CD14-positive monocyte (primary cell): ENCODE data around the gene PPRC1. TPM values are rescaled to one million over a fixed set of nuclear protein-coding genes. Genes with fewer than 3 reads are reported as not detected.

Experiments
- DNase-seq, 3 donors: peaks; one replicate each; pipeline ENCODE4 v3.0.0-alpha.2; 2011 to 2022
- H2AFZ ChIP-seq: 2 replicates; pipeline ENCODE4 v1.6.0; 2012; ENCODE audit warnings: mild to moderate bottlenecking, low read depth, low read length, inconsistent platforms; ENCODE audit not compliant: insufficient read depth, poor library complexity, severe bottlenecking
- H3K27ac ChIP-seq, 2 donors: 1 replicate in 1 of 2; 2 replicates in 1 of 2; pipeline ENCODE4 v1.5.1; 2012 to 2013; ENCODE audit warnings: low read length in 2 of 2, control low read depth in 1 of 2, inconsistent platforms in 1 of 2, low read depth in 1 of 2, mild to moderate bottlenecking in 1 of 2
- H3K27me3 ChIP-seq, 2 donors: one replicate each; pipeline versions ENCODE4 v1.6.0 to v1.6.1; 2011 to 2013; ENCODE audit warnings: low read length in 2 of 2; ENCODE audit not compliant: control insufficient read depth in 2 of 2, insufficient read depth in 2 of 2
- H3K36me3 ChIP-seq, 2 donors: replicated peaks in 1 of 2; 1 replicate in 1 of 2; 2 replicates in 1 of 2; pipeline versions ENCODE4 v1.5.1 to v1.6.1; 2012 to 2013; ENCODE audit warnings: low read length in 2 of 2, control low read depth in 1 of 2, inconsistent platforms in 1 of 2, mild to moderate bottlenecking in 1 of 2; ENCODE audit not compliant: insufficient read depth in 2 of 2, control insufficient read depth in 1 of 2
- H3K4me1 ChIP-seq, 2 donors: 1 replicate in 1 of 2; 2 replicates in 1 of 2; pipeline versions ENCODE4 v1.5.1 to v1.6.1; 2012 to 2013; ENCODE audit warnings: low read length in 2 of 2, control low read depth in 1 of 2, inconsistent platforms in 1 of 2, mild to moderate bottlenecking in 1 of 2, moderate library complexity in 1 of 2; ENCODE audit not compliant: insufficient read depth in 2 of 2, control insufficient read depth in 1 of 2
- H3K4me2 ChIP-seq: replicated peaks from 2 replicates; pipeline ENCODE3; 2012; ENCODE audit warnings: low read length, moderate library complexity, mild to moderate bottlenecking; ENCODE audit not compliant: poor library complexity, severe bottlenecking; ENCODE audit errors: extremely low read depth
- H3K4me3 ChIP-seq, 3 experiments: fragments of 200-600 bp in 1 of 3; sonication (generic) in 1 of 3; replicated peaks in 1 of 3; 1 replicate in 2 of 3; 2 replicates in 1 of 3; pipeline ENCODE4 v1.5.1; 2011 to 2013; ENCODE audit warnings: low read length in 3 of 3, mild to moderate bottlenecking in 3 of 3, control low read depth in 2 of 3, low read depth in 2 of 3, inconsistent platforms in 1 of 3, moderate library complexity in 1 of 3
- H3K79me2 ChIP-seq: 2 replicates; pipeline ENCODE4 v1.6.0; 2012; ENCODE audit warnings: mild to moderate bottlenecking, control low read depth, inconsistent platforms, low read length, moderate library complexity; ENCODE audit not compliant: insufficient read depth
- H3K9ac ChIP-seq: 2 replicates; pipeline ENCODE4 v1.6.0; 2017; ENCODE audit warnings: low read length, mild to moderate bottlenecking; ENCODE audit not compliant: insufficient read depth, poor library complexity, severe bottlenecking
- H3K9me3 ChIP-seq, 2 donors: replicated peaks in 1 of 2; 1 replicate in 1 of 2; 2 replicates in 1 of 2; pipeline versions ENCODE4 v1.5.1 to v1.6.1; 2012 to 2013; ENCODE audit warnings: low read length in 2 of 2, control low read depth in 1 of 2; ENCODE audit not compliant: control insufficient read depth in 1 of 2, insufficient read depth in 1 of 2
- H4K20me1 ChIP-seq: 2 replicates; pipeline ENCODE4 v1.6.0; 2012; ENCODE audit warnings: mild to moderate bottlenecking, low read length, control low read depth, moderate library complexity; ENCODE audit not compliant: insufficient read depth
- H3K27ac Mint-ChIP-seq, 7 donors: one replicate each; pipeline ENCODE4 v1.8.0; 2020; ENCODE audit warnings: mild to moderate bottlenecking in 7 of 7, mixed read lengths in 7 of 7, moderate library complexity in 6 of 7, inconsistent platforms in 2 of 7
- H3K27me3 Mint-ChIP-seq, 3 donors: one replicate each; pipeline ENCODE4 v1.8.0; 2021 to 2022; ENCODE audit warnings: low read depth in 3 of 3, mild to moderate bottlenecking in 3 of 3, mixed read lengths in 3 of 3, moderate library complexity in 3 of 3, inconsistent platforms in 1 of 3
- H3K36me3 Mint-ChIP-seq, 2 donors: one replicate each; pipeline ENCODE4 v1.8.0; 2020; ENCODE audit warnings: mixed read lengths in 2 of 2, inconsistent platforms in 1 of 2, mild to moderate bottlenecking in 1 of 2
- H3K4me1 Mint-ChIP-seq: one replicate; pipeline ENCODE4 v1.8.0; 2020; ENCODE audit warnings: mild to moderate bottlenecking, mixed read lengths
- H3K4me3 Mint-ChIP-seq, 2 donors: one replicate each; pipeline ENCODE4 v1.8.0; 2020; ENCODE audit warnings: mild to moderate bottlenecking in 2 of 2, mixed read lengths in 2 of 2, moderate library complexity in 1 of 2
- H3K9me3 Mint-ChIP-seq, 7 donors: one replicate each; pipeline ENCODE4 v1.8.0; 2020 to 2022; ENCODE audit warnings: mixed read lengths in 7 of 7, mild to moderate bottlenecking in 6 of 7, moderate library complexity in 6 of 7, inconsistent platforms in 2 of 7
- WGBS: methylation state at CpG from one replicate; pipeline ENCODE4 v1.1.5; 2013; ENCODE audit warnings: missing lambda C conversion rate; ENCODE audit not compliant: insufficient coverage; 5-methylcytosine and 5-hydroxymethylcytosine counted together
- intact Hi-C, 2 donors: fragments of 100-400 bp; cut with micrococcal nuclease; formaldehyde crosslinking; loops; one replicate each; pipeline versions ENCODE4 v1.15.0 to v1.15.1; 2023
- polyA plus RNA-seq, 3 donors: library from polyadenylated mRNA; depleted of rRNA in 1 of 3; unstranded in 2 of 3; stranded (reverse) in 1 of 3; fragments of 300-500 nt in 2 of 3; fragments of >200 nt in 1 of 3; fragmentation: Illumina TruSeq in 2 of 3; gene quantifications; 1 replicate in 2 of 3; 2 replicates in 1 of 3; pipeline ENCODE4 v1.2.3, GENCODE V29; 2012 to 2021
- TF ChIP-seq, protein P1 (sequence below): fragments of 200-600 bp; IDR thresholded peaks from one replicate; pipeline ENCODE4 v1.8.0; 2022; ENCODE audit warnings: antibody characterized with exemption, mild to moderate bottlenecking

The PPRC1 gene
- polyA plus RNA-seq, 3 donors: 1.1 to 15.6 (median 2.5) TPM

DNA sequence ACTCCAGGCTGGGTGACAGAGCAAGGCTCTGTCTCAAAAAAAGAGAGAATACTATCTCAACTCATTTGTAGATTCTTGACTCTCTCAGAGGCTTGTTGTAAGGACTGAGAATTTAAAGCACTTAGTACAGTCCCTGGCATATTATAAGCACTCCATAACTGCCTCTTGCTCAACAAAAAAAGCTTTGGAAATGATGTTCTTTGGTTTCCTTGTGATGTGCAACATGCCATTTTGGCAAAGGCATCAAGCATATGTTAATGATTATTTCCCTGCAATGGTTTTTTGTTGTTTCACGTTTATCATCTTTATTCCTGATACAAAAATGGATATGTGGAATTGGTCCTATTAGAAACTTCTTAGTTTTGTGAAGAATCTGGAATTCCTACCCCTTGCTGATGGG, 35.0 kb downstream of the PPRC1 start:
- Histone ChIP-seq H3K4me2 (no peak overlapping the region), H3K36me3 (peaks cover 11 to 15% of the 10 kb centered on the region in 2 donors), H2AFZ (no peak overlapping the region), H3K4me1 (peaks cover 9 to 10% of the 10 kb centered on the region in 2 donors), H3K27me3 (no peaks in the 10 kb centered on the region), H4K20me1 (no peaks in the 10 kb centered on the region), H3K79me2 (no peaks in the 10 kb centered on the region), H3K27ac (no peak overlapping the region), H3K9ac (no peak overlapping the region), H3K9me3 (no peaks in the 10 kb centered on the region), H3K4me3 (no peak overlapping the region)
- Mint-ChIP-seq H3K9me3 (no peaks in the 10 kb centered on the region), H3K4me3 (no peak overlapping the region), H3K4me1 (peaks cover 9% of the 10 kb centered on the region), H3K27ac (no peak overlapping the region), H3K27me3 (peaks cover 1 to 16% (median 2%) of the 10 kb centered on the region in 3 donors), H3K36me3 (peaks cover 14% of the 10 kb centered on the region in 2 donors)
- intact Hi-C loops: loop anchor here (2.0 to 10.0 kb wide), 3 partner anchors 184 to 317 kb away; no protein-coding TSS in a partner anchor
- no peak for DNase-seq
- TF ChIP-seq, protein P1, sequence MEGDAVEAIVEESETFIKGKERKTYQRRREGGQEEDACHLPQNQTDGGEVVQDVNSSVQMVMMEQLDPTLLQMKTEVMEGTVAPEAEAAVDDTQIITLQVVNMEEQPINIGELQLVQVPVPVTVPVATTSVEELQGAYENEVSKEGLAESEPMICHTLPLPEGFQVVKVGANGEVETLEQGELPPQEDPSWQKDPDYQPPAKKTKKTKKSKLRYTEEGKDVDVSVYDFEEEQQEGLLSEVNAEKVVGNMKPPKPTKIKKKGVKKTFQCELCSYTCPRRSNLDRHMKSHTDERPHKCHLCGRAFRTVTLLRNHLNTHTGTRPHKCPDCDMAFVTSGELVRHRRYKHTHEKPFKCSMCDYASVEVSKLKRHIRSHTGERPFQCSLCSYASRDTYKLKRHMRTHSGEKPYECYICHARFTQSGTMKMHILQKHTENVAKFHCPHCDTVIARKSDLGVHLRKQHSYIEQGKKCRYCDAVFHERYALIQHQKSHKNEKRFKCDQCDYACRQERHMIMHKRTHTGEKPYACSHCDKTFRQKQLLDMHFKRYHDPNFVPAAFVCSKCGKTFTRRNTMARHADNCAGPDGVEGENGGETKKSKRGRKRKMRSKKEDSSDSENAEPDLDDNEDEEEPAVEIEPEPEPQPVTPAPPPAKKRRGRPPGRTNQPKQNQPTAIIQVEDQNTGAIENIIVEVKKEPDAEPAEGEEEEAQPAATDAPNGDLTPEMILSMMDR: no peak
- WGBS: no CpG with 5 or more reads among the region's 1 CpG

DNA sequence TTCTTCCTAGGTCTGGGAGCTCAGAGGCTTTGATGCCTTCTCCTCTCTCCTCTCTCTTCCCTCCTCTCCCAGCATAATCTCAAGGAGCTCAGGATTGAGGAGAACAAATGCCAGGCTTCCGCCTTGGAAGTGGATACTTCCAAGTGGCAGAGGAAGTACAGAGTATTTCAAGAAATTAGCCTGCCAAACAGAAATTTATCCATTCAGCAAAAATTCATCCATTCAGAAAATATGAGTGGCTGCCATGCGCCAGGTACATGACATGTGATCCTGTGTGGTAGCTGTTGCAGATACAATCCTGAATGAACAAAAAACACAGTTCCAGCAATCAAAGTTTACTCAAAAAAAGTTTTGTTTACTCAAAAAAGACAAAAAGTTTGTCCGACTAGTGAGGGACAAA, 37.8 kb downstream of the PPRC1 start:
- H3K4me3 Mint-ChIP-seq: no peak overlapping the region
- H3K9ac ChIP-seq: no peak overlapping the region
- no peaks in the 10 kb centered on the region for H3K79me2 ChIP-seq
- intact Hi-C loops: no loop called here
- no peak for DNase-seq
- H3K9me3 Mint-ChIP-seq: peaks cover 0 to 2% (median 0%) of the 10 kb centered on the region in 7 donors
- H3K4me1 Mint-ChIP-seq: peaks cover 9% of the 10 kb centered on the region
- H4K20me1 ChIP-seq: no peaks in the 10 kb centered on the region
- peaks cover 9 to 10% of the 10 kb centered on the region in 2 donors for H3K4me1 ChIP-seq
- H3K36me3 Mint-ChIP-seq: no peaks in the 10 kb centered on the region
- H3K9me3 ChIP-seq: no peaks in the 10 kb centered on the region
- H2AFZ ChIP-seq: no peak overlapping the region
- H3K27ac Mint-ChIP-seq: no peak overlapping the region
- peaks cover 0 to 16% (median 6%) of the 10 kb centered on the region in 3 donors for H3K27me3 Mint-ChIP-seq
- H3K36me3 ChIP-seq: no peaks in the 10 kb centered on the region
- H3K27me3 ChIP-seq: no peaks in the 10 kb centered on the region
- H3K27ac ChIP-seq: no peak overlapping the region
- no peak overlapping the region for H3K4me2 ChIP-seq
- WGBS: no CpG with 5 or more reads among the region's 3 CpGs
- no peak overlapping the region for H3K4me3 ChIP-seq
- TF ChIP-seq, protein P1: no peak
